Heart right ventricle (tissue), 16 donors: ENCODE results near the gene ALKBH4. TPM values are rescaled to one million over a fixed set of nuclear protein-coding genes. Genes with fewer than 3 reads are reported as not detected.
A peak's percentile ranks its signal among the peaks of the same experiment; 100 is the strongest.
"Not testable (repeated sequence)": the region's sequence is repeated elsewhere in the genome, so short reads cannot be mapped to it uniquely, and the experiment has no call there.

Source experiments
- ATAC-seq, 8 donors: fragments of 200-7000 bp; cut with Tn5 transposase; one replicate each; pipeline ENCODE4 v1.9.1; 2020; ENCODE audit warnings: mild to moderate bottlenecking in 8 of 8, moderate library complexity in 8 of 8, moderate number of reproducible peaks in 1 of 8
- DNase-seq, 2 donors: peaks; one replicate each; pipeline ENCODE4 v3.0.0-alpha.2; 2020
- H3K27ac ChIP-seq, 10 donors: fragments of 200-600 bp; sonication (generic) in 2 of 10; one replicate each; pipeline versions ENCODE4 v1.5.0 to v1.8.0; 2020 to 2022; ENCODE audit warnings: mild to moderate bottlenecking in 3 of 10
- H3K27me3 ChIP-seq, 7 donors: fragments of 200-600 bp; one replicate each; pipeline ENCODE4 v1.8.0; 2021 to 2022; ENCODE audit warnings: mild to moderate bottlenecking in 2 of 7
- H3K36me3 ChIP-seq, 9 donors: fragments of 200-600 bp; sonication (generic) in 1 of 9; one replicate each; pipeline versions ENCODE4 v1.5.0 to v1.8.0; 2020 to 2022; ENCODE audit warnings: mild to moderate bottlenecking in 2 of 9
- H3K4me1 ChIP-seq, 9 donors: fragments of 200-600 bp; sonication (generic) in 1 of 9; one replicate each; pipeline versions ENCODE4 v1.5.0 to v1.8.0; 2020 to 2022; ENCODE audit warnings: mild to moderate bottlenecking in 4 of 9
- H3K4me3 ChIP-seq, 10 donors: fragments of 200-600 bp; sonication (generic) in 2 of 10; one replicate each; pipeline versions ENCODE4 v1.5.0 to v1.8.0; 2020 to 2022; ENCODE audit warnings: mild to moderate bottlenecking in 7 of 10, moderate library complexity in 2 of 10
- H3K9me3 ChIP-seq, 11 donors: fragments of 200-600 bp in 10 of 11; sonication (generic) in 2 of 11; one replicate each; pipeline versions ENCODE4 v1.5.0 to v1.8.0; 2013 to 2022; ENCODE audit warnings: mild to moderate bottlenecking in 2 of 11, control low read depth in 1 of 11, moderate library complexity in 1 of 11
- WGBS, 2 donors: extraction: QIAGEN DNeasy Blood & Tissue Kit; methylation state at CpG; one replicate each; pipeline ENCODE4 v1.1.7; 2013; ENCODE audit warnings: inconsistent platforms in 1 of 2; 5-methylcytosine and 5-hydroxymethylcytosine counted together
- intact Hi-C, 10 donors: fragments of 100-400 bp; cut with DNase I; formaldehyde crosslinking; loops; one replicate each; pipeline versions ENCODE4 v1.11.1 to v1.14.2; 2022
- polyA plus RNA-seq, 2 donors: library from polyadenylated mRNA; stranded (reverse); fragments of 200-250 nt; gene quantifications; one replicate each; pipeline ENCODE4 v1.2.3, GENCODE V29; 2013
- total RNA-seq, 10 donors: library from RNA; stranded (reverse); fragmentation: NEBNext Ultra II Directional in 3 of 10; extraction: Animal tissue kit (Norgen Biotek cat#: 25700) in 3 of 10; gene quantifications; one replicate each; pipeline versions ENCODE4 v1.2.1 to v1.2.4, GENCODE V29; 2021 to 2023
- donor health status: Arrhythmogenic right ventricular cardiomyopathy.
- donor health status: ischemic (EF 13 %, LVEDD 7.1; RV severe dilation, severe dysfunction).
- donor health status: healthy with polysubstance abuse.
- donor health status: DM: no; HTN: yes; CAD: no.
- donor health status: DM: no; HTN: no; CAD: no.
- donor health status: ischemic (EF 25% LVEDD 6.9; RV normal size, moderate dysfunction).
- donor health status: ischemic (EF 25% LVEDD 5.7; RV mildly dilated, moderate dysfunction).
- donor health status: healthy.
- donor health status: DM: yes; HTN: yes; CAD: no.
- donor health status: Ischemic cardiomyopathy.
- donor health status: ischemic (EF 35%, LVEDD 5.7; RV mildly dilated, moderate dysfunction).
- donor health status: nonischemic (EF 11% LVEDD 7.7; RV severe dilation, severe dysfunction).
- donor health status: DM: yes; HTN: yes; CAD: no.
- donor health status: PGD.
- donor health status: ischemic (EF 29% LVEDD 5.4; RV normal size, mild dysfunction).
- donor health status: nonischemic (EF 23%, LVEDD 6.1; RV moderate dilation, normal function).

ALKBH4 gene
- total and polyA plus RNA-seq, 12 donors = 4.4 to 8.6 (median 6.7) TPM

GRCh38 chr7:102497308-102497707 lies 32.6 kb upstream of the ALKBH4 start:
- H3K36me3 ChIP-seq, H3K27ac ChIP-seq, H3K9me3 ChIP-seq, H3K4me1 ChIP-seq, ATAC-seq, intact Hi-C loops, H3K27me3 ChIP-seq, H3K4me3 ChIP-seq: not testable (repeated sequence)
- DNase-seq = peak; percentile 3 to 20
- WGBS, 2 donors = 71 to 95% methylated on average over 1 of the region's 5 CpGs

- H3K27ac ChIP-seq, H3K4me1 ChIP-seq, H3K9me3 ChIP-seq, H3K36me3 ChIP-seq, H3K4me3 ChIP-seq, H3K27me3 ChIP-seq, intact Hi-C loops, ATAC-seq: not testable (repeated sequence)
- DNase-seq = peak in 1 of 2 donors; percentile 2
- 73 to 76% methylated on average over 3 of the region's 10 CpGs for WGBS, 2 donors
Measured at GRCh38 chr7:102496861-102497260, 32.2 kb upstream of the ALKBH4 start.

DNA sequence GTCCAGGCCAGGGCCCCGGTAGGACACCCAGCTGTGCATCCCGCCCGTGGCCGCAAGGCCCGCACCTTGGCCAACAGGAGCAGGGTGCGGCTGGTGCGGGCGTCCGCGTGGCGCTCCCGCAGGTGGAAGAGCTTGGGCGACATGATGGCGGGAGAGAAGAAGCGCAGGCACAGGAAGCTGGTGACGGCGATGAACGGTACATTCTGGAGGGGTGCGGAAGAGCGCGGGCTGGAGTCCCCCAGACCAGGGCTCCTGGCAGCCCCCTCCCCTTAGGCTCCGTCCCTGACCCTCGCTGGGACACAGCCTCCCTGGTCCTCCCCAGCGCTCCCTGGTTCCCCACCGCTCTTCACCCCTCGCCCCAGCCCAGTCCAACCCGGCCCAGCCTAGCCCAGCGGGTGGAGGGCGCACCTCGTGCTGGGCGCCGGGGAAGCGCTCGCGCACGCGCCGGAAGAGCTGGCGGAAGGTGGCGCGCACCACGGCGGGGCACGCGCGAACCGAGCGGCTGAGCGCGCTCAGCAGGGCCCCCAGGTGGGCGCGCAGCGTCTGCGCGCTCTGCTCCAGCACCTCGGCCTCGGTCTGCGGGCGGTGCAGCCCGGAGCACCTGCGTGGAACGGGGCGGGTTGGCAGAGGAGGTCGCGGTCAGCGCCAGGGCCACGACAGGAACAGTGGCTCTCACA lies 29.9 kb upstream of the ALKBH4 start:
- H3K4me1 ChIP-seq, H3K27ac ChIP-seq, H3K4me3 ChIP-seq, H3K27me3 ChIP-seq, intact Hi-C loops, H3K36me3 ChIP-seq, DNase-seq, H3K9me3 ChIP-seq: not testable (repeated sequence)
- no CpG with 5 or more reads among the region's 67 CpGs for WGBS, 2 donors
- ATAC-seq = peak; percentile 28 to 54 (median 42)

GRCh38 chr7:102494026-102494425 lies 29.4 kb upstream of the ALKBH4 start:
- DNase-seq (peak in 1 of 2 donors; percentile 3), ATAC-seq (peak in 2 of 8 donors; percentile 2 to 7)
- H3K9me3 ChIP-seq, H3K36me3 ChIP-seq, intact Hi-C loops, H3K27me3 ChIP-seq, H3K4me1 ChIP-seq: not testable (repeated sequence)
- 43 to 61% methylated on average over 4 to 7 of the region's 15 CpGs for WGBS, 2 donors
- H3K4me3 ChIP-seq = peak overlapping the region in 1 of 10 donors; percentile 36
- H3K27ac ChIP-seq = peak overlapping the region in 1 of 10 donors; percentile 49

DNA sequence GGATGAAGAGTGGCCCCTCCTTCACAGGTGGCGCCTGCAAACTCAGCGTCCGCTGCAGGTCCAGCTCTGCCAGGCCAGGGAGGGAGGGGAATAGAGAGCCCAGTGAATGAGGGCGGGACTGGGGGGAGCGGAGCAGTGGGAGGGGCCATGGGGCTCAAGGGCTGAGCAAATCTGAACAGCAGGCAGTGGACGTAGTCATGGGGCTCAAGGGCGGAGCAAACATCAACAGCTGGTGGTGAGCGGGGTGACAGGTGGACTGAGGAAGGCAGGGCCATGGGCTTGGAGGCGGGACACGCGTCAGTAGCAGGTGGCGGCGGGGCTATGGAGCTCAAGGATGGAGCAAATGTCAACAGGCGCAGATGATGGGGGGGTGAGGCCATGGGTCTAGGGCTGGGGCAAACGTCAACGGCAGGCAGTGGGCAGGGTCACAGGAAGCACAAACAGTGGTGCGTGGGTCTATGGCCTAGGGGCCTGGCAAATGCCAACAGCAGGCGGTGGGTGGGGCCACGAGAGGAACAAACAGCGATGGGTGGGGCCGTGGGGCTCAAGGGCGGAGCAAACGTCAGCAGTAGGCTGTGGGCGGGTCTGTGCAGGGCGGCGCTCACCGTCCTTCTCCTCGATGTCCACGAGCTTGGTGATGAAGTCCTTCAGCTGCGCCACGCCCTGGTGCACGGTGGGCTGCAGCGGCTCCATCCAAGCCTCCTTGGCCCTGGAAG lies 28.7 kb upstream of the ALKBH4 start:
- H3K4me1 ChIP-seq, H3K36me3 ChIP-seq, intact Hi-C loops, H3K27me3 ChIP-seq, H3K4me3 ChIP-seq, H3K27ac ChIP-seq, DNase-seq, H3K9me3 ChIP-seq: not testable (repeated sequence)
- peak; percentile 65 to 81 (median 76) for ATAC-seq
- WGBS, 2 donors = no CpG with 5 or more reads among the region's 33 CpGs

- peak in 7 of 8 donors; percentile 7 to 65 (median 33) for ATAC-seq
- H3K9me3 ChIP-seq, H3K27me3 ChIP-seq, H3K4me1 ChIP-seq, H3K27ac ChIP-seq, H3K36me3 ChIP-seq, H3K4me3 ChIP-seq, intact Hi-C loops: not testable (repeated sequence)
- peak; percentile 5 to 39 for DNase-seq
- WGBS, 2 donors = 81 to 95% methylated on average over 2 to 3 of the region's 12 CpGs
Measured at GRCh38 chr7:102490529-102491075, 25.9 kb upstream of the ALKBH4 start.

DNA sequence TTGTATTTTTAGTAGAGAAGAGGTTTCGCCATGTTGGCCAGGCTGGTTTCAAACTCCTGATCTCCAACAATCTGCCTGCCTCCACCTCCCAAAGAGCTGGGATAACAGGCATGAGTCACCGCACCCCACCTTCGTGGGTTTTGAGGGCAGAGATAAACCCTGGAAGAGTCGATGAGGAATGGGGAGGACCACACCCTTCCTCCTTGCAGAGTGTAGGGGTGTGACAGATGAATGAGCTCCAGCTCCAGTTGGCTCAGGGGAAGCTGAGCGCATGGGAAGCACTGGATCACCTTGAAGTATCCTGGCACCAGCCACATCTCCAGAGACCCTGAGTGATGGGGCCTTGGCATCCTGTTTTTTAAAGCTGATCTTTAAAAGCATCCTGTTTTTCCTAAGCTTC lies 19.7 kb upstream of the ALKBH4 start:
- H3K9me3 ChIP-seq, H3K27ac ChIP-seq, H3K4me1 ChIP-seq, H3K4me3 ChIP-seq, H3K27me3 ChIP-seq, ATAC-seq, DNase-seq, intact Hi-C loops, H3K36me3 ChIP-seq: not testable (repeated sequence)
- WGBS, 2 donors = no CpG with 5 or more reads among the region's 5 CpGs

GRCh38 chr7:102481962-102482361 lies 17.3 kb upstream of the ALKBH4 start:
- H3K27ac ChIP-seq, H3K9me3 ChIP-seq, ATAC-seq, H3K27me3 ChIP-seq, H3K4me3 ChIP-seq, H3K4me1 ChIP-seq, DNase-seq, intact Hi-C loops, H3K36me3 ChIP-seq: not testable (repeated sequence)
- no CpG with 5 or more reads among the region's 10 CpGs for WGBS, 2 donors
